ENCODE results near the gene SORCS2. TPM values are rescaled to one million over a fixed set of nuclear protein-coding genes. Genes with fewer than 3 reads are reported as not detected.
A peak's percentile ranks its signal among the peaks of the same experiment; 100 is the strongest.

SORCS2 gene
- total and polyA plus RNA-seq, 7 donors: 0.18 to 1.5 (median 0.36) TPM

DNA sequence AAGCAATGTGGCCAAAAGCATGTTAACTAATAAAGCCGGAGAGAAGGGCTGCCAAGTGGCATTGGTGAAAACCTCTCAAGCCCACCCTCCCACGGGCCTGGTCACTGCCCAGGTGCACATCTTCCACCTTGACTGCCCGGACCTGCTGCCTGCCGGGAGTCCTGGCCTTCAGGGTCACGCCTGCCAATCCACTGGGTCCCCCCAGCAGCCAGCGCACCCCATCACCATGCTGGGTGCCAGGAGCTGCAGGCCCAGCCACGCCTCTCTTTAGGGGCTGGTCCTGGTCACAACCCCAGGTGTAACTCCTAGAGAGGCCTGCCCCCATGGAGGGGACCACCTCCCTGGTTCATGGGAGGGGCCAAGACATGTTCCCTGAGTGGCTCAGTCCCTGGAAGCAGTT is 176.0 kb downstream of the SORCS2 start:
- H3K4me3 ChIP-seq: no peak overlapping the region
- TF ChIP-seq, protein P1, sequence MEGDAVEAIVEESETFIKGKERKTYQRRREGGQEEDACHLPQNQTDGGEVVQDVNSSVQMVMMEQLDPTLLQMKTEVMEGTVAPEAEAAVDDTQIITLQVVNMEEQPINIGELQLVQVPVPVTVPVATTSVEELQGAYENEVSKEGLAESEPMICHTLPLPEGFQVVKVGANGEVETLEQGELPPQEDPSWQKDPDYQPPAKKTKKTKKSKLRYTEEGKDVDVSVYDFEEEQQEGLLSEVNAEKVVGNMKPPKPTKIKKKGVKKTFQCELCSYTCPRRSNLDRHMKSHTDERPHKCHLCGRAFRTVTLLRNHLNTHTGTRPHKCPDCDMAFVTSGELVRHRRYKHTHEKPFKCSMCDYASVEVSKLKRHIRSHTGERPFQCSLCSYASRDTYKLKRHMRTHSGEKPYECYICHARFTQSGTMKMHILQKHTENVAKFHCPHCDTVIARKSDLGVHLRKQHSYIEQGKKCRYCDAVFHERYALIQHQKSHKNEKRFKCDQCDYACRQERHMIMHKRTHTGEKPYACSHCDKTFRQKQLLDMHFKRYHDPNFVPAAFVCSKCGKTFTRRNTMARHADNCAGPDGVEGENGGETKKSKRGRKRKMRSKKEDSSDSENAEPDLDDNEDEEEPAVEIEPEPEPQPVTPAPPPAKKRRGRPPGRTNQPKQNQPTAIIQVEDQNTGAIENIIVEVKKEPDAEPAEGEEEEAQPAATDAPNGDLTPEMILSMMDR (IDR thresholded peaks at IDR 0.05): no peak
- peaks cover 9% of the 10 kb centered on the region for H3K4me1 ChIP-seq
- H3K27me3 ChIP-seq (ENCODE audit: insufficient read depth in 3 of 3, low read length in 2 of 3): peaks cover 0 to 3% (median 3%) of the 10 kb centered on the region in 3 donors
- intact Hi-C loops (cut with DNase I): no loop called here
- H3K36me3 ChIP-seq (ENCODE audit: insufficient read depth in 1 of 2, low read depth in 1 of 2): no peaks in the 10 kb centered on the region
- H3K9me3 ChIP-seq: no peaks in the 10 kb centered on the region
- H3K27ac ChIP-seq: no peak overlapping the region
- ATAC-seq (no peak), DNase-seq (no peak)
- WGBS, 3 donors: 73 to 85% (median 83%) methylated on average over 7 of the region's 7 CpGs

DNA sequence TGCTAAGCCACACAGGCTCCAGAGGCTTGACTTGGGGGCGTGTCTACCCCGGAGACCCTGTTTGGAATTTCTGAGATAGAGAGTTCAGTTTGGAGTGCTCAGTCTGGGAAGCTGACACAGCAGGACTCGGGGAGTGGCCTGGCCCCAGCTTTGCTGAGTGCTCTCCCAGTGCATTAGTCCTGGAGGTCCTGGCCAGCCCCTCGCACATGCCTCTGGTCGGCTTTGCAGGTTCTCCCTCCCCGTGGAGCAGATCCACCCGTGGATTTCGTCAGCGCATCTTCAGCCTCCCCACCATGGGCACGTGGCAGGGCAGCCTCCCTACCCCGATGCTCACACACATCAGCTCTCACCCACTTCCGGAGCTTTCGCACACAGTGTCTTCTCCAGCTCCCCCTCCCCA is 177.2 kb downstream of the SORCS2 start:
- intact Hi-C loops (cut with DNase I): no loop called here
- H3K36me3 ChIP-seq (ENCODE audit: insufficient read depth in 1 of 2, low read depth in 1 of 2): no peaks in the 10 kb centered on the region
- ATAC-seq (no peak), DNase-seq (no peak)
- no peaks in the 10 kb centered on the region for H3K9me3 ChIP-seq
- H3K27ac ChIP-seq: no peak overlapping the region
- 81 to 84% (median 84%) methylated on average over 13 of the region's 13 CpGs for WGBS, 3 donors
- TF ChIP-seq, protein P1 (IDR thresholded peaks at IDR 0.05): no peak
- H3K27me3 ChIP-seq (ENCODE audit: insufficient read depth in 3 of 3, low read length in 2 of 3): peaks cover 0 to 7% (median 3%) of the 10 kb centered on the region in 3 donors
- H3K4me3 ChIP-seq: no peak overlapping the region
- H3K4me1 ChIP-seq: peaks cover 9% of the 10 kb centered on the region

DNA sequence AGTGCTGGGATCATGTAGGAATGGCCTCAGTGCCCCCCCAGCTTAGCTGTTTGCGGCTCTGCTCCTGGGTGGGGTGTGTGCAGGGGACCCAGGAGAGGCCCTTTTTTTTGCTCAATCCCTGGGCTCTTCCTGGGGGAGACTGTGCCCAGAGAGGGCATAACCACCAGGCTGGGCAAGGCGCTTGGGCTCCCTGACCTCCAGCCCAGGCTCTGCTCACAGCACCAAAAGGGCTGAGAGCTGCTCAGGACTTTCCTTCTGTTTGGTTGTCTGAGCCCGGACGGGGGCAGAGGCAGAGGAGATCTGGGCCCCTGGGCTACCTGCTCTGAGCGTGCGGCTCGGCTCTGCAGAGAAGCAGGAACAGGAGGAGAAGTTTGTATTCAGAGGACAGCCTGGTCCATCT is 177.7 kb downstream of the SORCS2 start:
- no peaks in the 10 kb centered on the region for H3K9me3 ChIP-seq
- H3K4me3 ChIP-seq: no peak overlapping the region
- DNase-seq: no peak
- WGBS, 3 donors: 87 to 93% (median 92%) methylated on average over 7 of the region's 7 CpGs
- ATAC-seq: no peak
- intact Hi-C loops (cut with DNase I): no loop called here
- H3K36me3 ChIP-seq (ENCODE audit: insufficient read depth in 1 of 2, low read depth in 1 of 2): no peaks in the 10 kb centered on the region
- TF ChIP-seq, protein P1 (IDR thresholded peaks at IDR 0.05): no peak
- no peak overlapping the region for H3K27ac ChIP-seq
- peaks cover 0 to 7% (median 3%) of the 10 kb centered on the region in 3 donors for H3K27me3 ChIP-seq (ENCODE audit: insufficient read depth in 3 of 3, low read length in 2 of 3)
- H3K4me1 ChIP-seq: peaks cover 9% of the 10 kb centered on the region

DNA sequence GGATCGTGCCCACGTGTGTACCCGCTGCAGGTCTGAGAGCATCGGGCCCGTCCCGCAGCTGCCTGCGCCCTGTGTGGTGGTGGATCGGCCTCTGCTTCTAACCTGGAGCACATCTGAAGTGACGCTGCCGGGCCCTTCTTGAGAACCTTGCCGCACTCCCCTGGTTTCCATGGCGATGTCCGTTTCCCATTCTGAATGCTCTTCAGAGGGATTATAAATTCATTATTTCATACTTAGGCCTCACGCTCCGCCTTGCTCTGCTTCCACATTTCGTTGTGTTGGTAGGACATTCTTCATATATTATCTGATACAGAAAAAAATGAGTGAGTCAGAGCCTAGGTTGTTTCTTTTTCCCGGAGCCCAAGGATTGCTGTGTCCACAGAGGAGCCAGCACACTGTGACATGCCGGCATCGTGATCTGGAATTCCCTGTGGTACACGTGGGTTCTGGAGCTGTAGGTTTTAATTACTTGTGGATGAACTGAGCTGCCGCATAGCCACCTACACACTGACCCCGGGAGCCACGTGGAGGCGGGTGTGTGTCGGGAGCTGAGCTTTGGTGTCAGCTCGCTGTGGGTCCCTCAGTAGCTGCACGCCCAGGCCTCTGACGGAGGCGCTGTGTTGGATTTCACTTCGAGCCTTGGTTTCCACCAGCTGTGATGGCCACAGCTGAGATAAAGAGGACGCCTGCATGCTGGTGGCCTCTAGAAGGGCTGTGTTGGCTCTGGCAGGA is 179.0 kb downstream of the SORCS2 start:
- ATAC-seq: no peak
- Histone ChIP-seq H3K27ac (no peak overlapping the region), H3K9me3 (no peaks in the 10 kb centered on the region), H3K4me3 (no peak overlapping the region), H3K36me3 (ENCODE audit: insufficient read depth in 1 of 2, low read depth in 1 of 2) (no peaks in the 10 kb centered on the region), H3K27me3 (ENCODE audit: insufficient read depth in 3 of 3, low read length in 2 of 3) (peaks cover 0 to 7% (median 3%) of the 10 kb centered on the region in 3 donors), H3K4me1 (no peaks in the 10 kb centered on the region)
- TF ChIP-seq, protein P1 (IDR thresholded peaks at IDR 0.05): no peak
- intact Hi-C loops (cut with DNase I): no loop called here
- 84 to 88% (median 86%) methylated on average over 31 of the region's 31 CpGs for WGBS, 3 donors
- DNase-seq: peak in 1 of 2 donors; percentile 39

Data from psoas muscle (tissue), 8 donors.